GM18505 (cell line): Measurements from ENCODE around the gene RAB26.

ENCODE experiments used
- ATAC-seq: cut with Tn5 transposase; IDR thresholded peaks from one replicate; pipeline ENCODE4 v1.9.1; 2021; ENCODE audit not compliant: unreplicated experiment
- POLR2A ChIP-seq: IDR thresholded peaks from 4 replicates; pipeline ENCODE4 v1.6.1; 2011; ENCODE audit warnings: borderline replicate concordance; ENCODE audit not compliant: insufficient read depth, insufficient read length; ENCODE audit errors: extremely low read depth

RAB26 gene

GRCh38 chr16:2176047-2176446 is 27.6 kb downstream of the RAB26 start:
- no peak for ATAC-seq
- no peak for TF ChIP-seq POLR2A

- no peak for TF ChIP-seq POLR2A
- ATAC-seq = no peak
Measured at GRCh38 chr16:2177101-2177500, 28.7 kb downstream of the RAB26 start.

- no peak for TF ChIP-seq POLR2A
- no peak for ATAC-seq
Measured at GRCh38 chr16:2177561-2177960, 29.1 kb downstream of the RAB26 start.

GRCh38 chr16:2178321-2179106 is 30.1 kb downstream of the RAB26 start:
- TF ChIP-seq POLR2A = no peak
- no peak for ATAC-seq

- ATAC-seq = no peak
- TF ChIP-seq POLR2A = no peak
Measured at GRCh38 chr16:2179107-2179501, 30.7 kb downstream of the RAB26 start.

DNA sequence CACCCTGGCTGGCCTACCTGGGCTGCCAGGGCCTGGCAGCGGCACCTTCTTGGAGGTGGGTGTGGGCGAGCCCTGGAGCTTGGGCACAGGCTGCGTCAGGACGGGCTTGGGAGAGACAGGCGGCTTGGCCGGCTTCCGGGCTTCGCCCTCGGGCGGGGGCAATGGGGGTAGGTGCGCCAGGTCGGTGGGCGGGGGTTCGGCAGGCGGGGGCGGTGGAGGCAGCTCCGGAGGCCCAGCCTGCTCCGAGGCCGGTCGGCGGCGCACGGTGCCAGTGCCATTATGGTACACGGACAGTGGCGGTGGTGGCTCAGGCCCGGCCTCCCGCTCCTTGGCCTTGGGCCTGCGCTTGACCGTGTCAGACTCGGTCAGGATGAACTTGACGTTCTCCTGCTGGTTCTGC is 31.2 kb downstream of the RAB26 start:
- no peak for ATAC-seq
- TF ChIP-seq POLR2A = no peak

GRCh38 chr16:2180461-2180860 is 32.0 kb downstream of the RAB26 start:
- no peak for TF ChIP-seq POLR2A
- ATAC-seq = no peak

GRCh38 chr16:2180962-2181923 is 32.8 kb downstream of the RAB26 start:
- no peak for ATAC-seq

GRCh38 chr16:2181952-2182351 is 33.5 kb downstream of the RAB26 start:
- ATAC-seq = no peak
- TF ChIP-seq POLR2A = no peak

More at GRCh38 chr16:2180962-2181923, 32.8 kb downstream of the RAB26 start:
- no peak for TF ChIP-seq POLR2A

DNA sequence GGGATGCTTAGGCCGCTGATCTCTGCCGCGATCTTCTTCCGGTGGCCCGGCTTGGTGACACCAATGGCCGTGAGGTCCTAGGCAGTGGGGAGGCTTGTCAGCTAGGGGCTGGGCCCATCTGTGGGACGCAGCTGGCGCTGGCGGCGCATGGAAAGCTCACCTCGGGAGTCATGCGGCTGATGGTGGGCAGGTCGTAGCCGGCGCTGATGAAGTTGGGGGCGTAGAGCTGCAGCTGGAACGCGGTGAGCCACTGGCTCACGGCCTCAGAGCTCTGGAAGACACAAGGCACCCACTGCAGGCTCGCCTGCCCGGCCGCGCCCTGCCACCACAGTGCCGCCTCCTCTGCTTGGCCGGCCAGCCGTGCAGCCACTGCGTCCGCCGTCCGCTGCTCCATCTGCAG is 35.2 kb downstream of the RAB26 start:
- no peak for ATAC-seq
- no peak for TF ChIP-seq POLR2A

GRCh38 chr16:2184346-2184745 is 35.9 kb downstream of the RAB26 start:
- TF ChIP-seq POLR2A = no peak
- no peak for ATAC-seq

DNA sequence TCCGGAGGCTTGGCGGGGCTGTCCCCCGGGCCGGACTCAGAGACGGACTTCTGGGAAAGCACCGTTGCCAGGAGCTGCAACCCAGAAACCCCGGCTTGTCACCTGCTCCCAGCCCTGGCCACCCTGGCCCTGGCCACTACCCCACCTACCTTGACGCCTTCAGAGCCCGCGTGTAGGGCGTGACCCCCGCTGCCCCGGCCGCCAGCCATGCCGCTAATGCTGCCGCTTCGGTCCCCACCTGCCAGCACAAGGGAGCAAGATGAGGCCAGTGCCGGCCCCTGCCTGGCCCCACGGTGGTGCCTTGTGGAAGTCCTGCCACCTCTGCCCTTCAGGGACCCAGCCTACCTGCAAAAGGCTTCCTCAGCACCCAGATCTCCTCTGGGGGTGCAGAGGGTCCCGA is 36.5 kb downstream of the RAB26 start:
- no peak for TF ChIP-seq POLR2A
- no peak for ATAC-seq

- no peak for ATAC-seq
- TF ChIP-seq POLR2A = no peak
Measured at GRCh38 chr16:2186064-2186463, 37.6 kb downstream of the RAB26 start.

DNA sequence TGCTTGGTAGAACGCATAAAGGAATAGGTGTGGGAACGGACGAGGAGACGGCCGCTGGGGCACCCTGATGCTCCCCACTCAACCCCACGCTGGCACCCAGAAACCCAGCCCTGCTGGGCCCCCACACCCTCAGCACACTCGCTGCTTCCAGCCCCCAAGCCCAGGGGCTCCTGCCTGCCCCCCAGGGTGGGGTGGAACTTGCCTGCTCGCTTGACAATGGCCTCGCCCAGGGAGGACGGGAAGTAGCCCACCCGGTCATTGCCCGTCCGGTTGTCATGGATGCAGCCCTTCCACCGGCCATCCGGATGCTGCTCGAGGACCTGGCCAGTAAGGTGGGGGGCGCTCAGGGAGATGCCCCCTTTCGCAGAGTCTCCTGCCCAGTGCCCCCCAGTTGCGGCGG is 38.1 kb downstream of the RAB26 start:
- TF ChIP-seq POLR2A = no peak
- no peak for ATAC-seq
